ENCODE results near the gene SPOUT1. TPM values are rescaled to one million over a fixed set of nuclear protein-coding genes. Genes with fewer than 3 reads are reported as not detected.
A peak's percentile ranks its signal among the peaks of the same experiment; 100 is the strongest.

Gene SPOUT1, protein sequence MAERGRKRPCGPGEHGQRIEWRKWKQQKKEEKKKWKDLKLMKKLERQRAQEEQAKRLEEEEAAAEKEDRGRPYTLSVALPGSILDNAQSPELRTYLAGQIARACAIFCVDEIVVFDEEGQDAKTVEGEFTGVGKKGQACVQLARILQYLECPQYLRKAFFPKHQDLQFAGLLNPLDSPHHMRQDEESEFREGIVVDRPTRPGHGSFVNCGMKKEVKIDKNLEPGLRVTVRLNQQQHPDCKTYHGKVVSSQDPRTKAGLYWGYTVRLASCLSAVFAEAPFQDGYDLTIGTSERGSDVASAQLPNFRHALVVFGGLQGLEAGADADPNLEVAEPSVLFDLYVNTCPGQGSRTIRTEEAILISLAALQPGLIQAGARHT
- total RNA-seq (2016; rRNA removed; fragmentation: Illumina TruSeq; extraction: Trizol) (39.0 and 39.7 TPM in 2 replicates), polyA plus RNA-seq (2011; rRNA removed) (45.8 and 56.5 TPM in 2 replicates), polyA minus RNA-seq (2011; rRNA and poly(A)+ RNA removed; ENCODE audit: low replicate concordance) (84.6 and 145 TPM in 2 replicates), Bru-seq, nascent RNA (percentile 69 among the genes with signal in this experiment), BruChase-seq, experiment 1, labeled RNA remaining after a 6-hour chase (percentile 84 among the genes with signal in this experiment), BruChase-seq, experiment 2, labeled RNA remaining after a 2-hour chase (percentile 79 among the genes with signal in this experiment)
- 23.3 and 28.0 TPM in 2 replicates for total RNA-seq (2016; cell fraction: cytosol; rRNA removed; fragmentation: Illumina TruSeq; extraction: Trizol; ENCODE audit: low read depth)
- total RNA-seq (2016; cell fraction: insoluble cytoplasmic fraction; rRNA removed; fragmentation: Illumina TruSeq; extraction: Trizol) = 32.9 and 42.5 TPM in 2 replicates
- total RNA-seq (2016; cell fraction: membrane; rRNA removed; fragmentation: Illumina TruSeq; extraction: Trizol) = 13.5 and 14.0 TPM in 2 replicates
- total RNA-seq (2016; cell fraction: nucleus; rRNA removed; fragmentation: Illumina TruSeq; extraction: Trizol) = 19.1 and 26.6 TPM in 2 replicates
- polyA plus RNA-seq (2011; cell fraction: cytosol; rRNA removed) = 13.7 and 19.1 TPM in 2 replicates
- polyA plus RNA-seq (2011; cell fraction: nucleus; rRNA removed) = 341 and 371 TPM in 2 replicates
- polyA plus RNA-seq (2012) = 21.0 and 38.5 TPM in 2 replicates
- polyA plus RNA-seq (2016; cell fraction: cytosol; fragmentation: Illumina TruSeq; extraction: Trizol; ENCODE audit: low read depth) = 6.7 and 8.9 TPM in 2 replicates
- 46.4 and 46.6 TPM in 2 replicates for polyA plus RNA-seq (2016; cell fraction: insoluble cytoplasmic fraction; fragmentation: Illumina TruSeq; extraction: Trizol; ENCODE audit: low read depth)
- polyA plus RNA-seq (2016; cell fraction: membrane; fragmentation: Illumina TruSeq; extraction: Trizol; ENCODE audit: low read depth) = 11.8 and 11.9 TPM in 2 replicates
- 77.1 and 80.1 TPM in 2 replicates for polyA plus RNA-seq (2016; cell fraction: nucleus; fragmentation: Illumina TruSeq; extraction: Trizol; ENCODE audit: insufficient read depth, low read depth)
- polyA minus RNA-seq (2011; cell fraction: cytosol; rRNA and poly(A)+ RNA removed) = 7.4 and 11.6 TPM in 2 replicates
- polyA minus RNA-seq (2011; cell fraction: nucleus; rRNA and poly(A)+ RNA removed) = 24.6 and 26.2 TPM in 2 replicates
- long read RNA-seq, experiment 1, full-length matches to known transcripts = 26 of 36 reads
- long read RNA-seq, experiment 1, partial matches to known transcripts = 3 of 36 reads
- long read RNA-seq, experiment 1, other reads (novel, unspliced or antisense) = 7 of 36 reads
- long read RNA-seq, experiment 2, full-length matches to known transcripts = 16 of 55 reads
- long read RNA-seq, experiment 2, partial matches to known transcripts = 10 of 55 reads
- long read RNA-seq, experiment 2, other reads (novel, unspliced or antisense) = 29 of 55 reads

DNA sequence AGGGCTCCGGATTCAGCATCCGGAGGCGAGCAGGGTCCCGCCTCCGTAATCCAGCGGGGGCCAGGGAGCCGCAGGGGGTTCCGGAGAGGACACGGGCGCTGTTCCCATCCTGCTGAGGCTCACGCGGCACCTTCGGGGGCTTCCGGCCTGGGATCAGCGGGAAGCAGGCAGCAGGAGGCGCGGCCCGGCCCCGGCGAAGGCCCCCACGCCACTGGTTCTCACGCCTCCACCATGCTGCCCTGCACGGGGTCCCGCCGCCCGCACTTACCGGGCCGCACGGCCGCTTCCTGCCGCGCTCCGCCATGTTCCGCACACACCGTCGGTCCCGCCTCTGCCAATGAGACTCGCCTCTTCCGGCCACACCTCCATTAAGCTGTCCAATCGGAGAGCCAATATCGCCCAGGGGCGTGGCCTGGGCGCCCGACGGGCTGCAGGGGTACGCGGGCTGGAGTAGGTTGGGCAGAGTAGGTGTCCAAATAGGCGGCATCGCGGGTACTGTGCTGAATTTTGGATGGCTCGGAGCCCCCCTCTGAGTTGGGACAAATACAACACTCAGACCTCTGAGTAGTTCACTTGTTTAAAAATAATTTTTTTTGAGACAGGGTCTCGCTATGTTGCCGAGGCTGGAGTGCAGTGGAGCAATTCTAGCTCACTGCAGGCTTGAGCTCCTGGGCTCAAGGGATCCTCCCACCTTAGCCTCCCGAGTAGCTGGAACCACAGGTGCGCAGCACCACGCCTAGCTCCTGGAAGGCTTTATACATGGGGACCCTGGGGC lies at the start of gene SPOUT1:
SPOUT1 (minus strand) TSS at position 318 of the 775 bp plus-strand sequence; CDS start at position 304, 14 bp downstream.
- Histone ChIP-seq H3K27ac (ENCODE audit: extremely low read length, insufficient read depth, low read length) (peak within 1 kb of the TSS; percentile 66), H3K4me1 (ENCODE audit: insufficient read depth, low read length) (peaks cover 22% of the 10 kb centered on the region), H3K9me3 (ENCODE audit: low read length) (no peaks in the 10 kb centered on the region), H2AFZ (ENCODE audit: low read length) (no peak within 1 kb of the TSS), H3K9ac (ENCODE audit: insufficient read depth, low read depth, low read length) (peak within 1 kb of the TSS; percentile 81), H3K79me2 (ENCODE audit: insufficient read depth, low read length) (peaks cover 10% of the 10 kb centered on the region), H3K4me2 (ENCODE audit: low read depth, low read length) (peak within 1 kb of the TSS; percentile 84), H3K36me3 (replicated peaks in 1 of 2; ENCODE audit: control insufficient read depth in 1 of 2, insufficient read depth in 2 of 2, low read length in 2 of 2) (peaks cover 17 to 38% of the 10 kb centered on the region in 2 experiments; a peak in 4 of 5 replicates), H3K4me3 (replicated peaks in 1 of 3; ENCODE audit: insufficient read depth in 1 of 3, low read depth in 2 of 3, low read length in 3 of 3) (peak within 1 kb of the TSS; percentile 75 to 86 (median 78)), H4K20me1 (ENCODE audit: insufficient read depth, low read length) (no peaks in the 10 kb centered on the region), H3K27me3 (ENCODE audit: control insufficient read depth in 1 of 2, insufficient read depth in 2 of 2, low read length in 2 of 2) (no peaks in the 10 kb centered on the region)
- in situ Hi-C loops (cut with HindIII; ENCODE audit: extremely low pct_ligation_motif_present, low pct_unique_long_range_greater_than_20kb) = no loop called here
- FAIRE-seq (peak; percentile 92), ATAC-seq (peak; percentile 95), DNase-seq (ENCODE audit: low spot score) (peak; percentile 84)
- intact Hi-C loops (cut with micrococcal nuclease; ENCODE audit: unreplicated experiment) = no loop called here
- WGBS (ENCODE audit: low lambda C conversion rate) = 22% methylated on average over 9 of the region's 56 CpGs
- POLR2A ChIA-PET = interaction anchor here (0.8 to 2.0 kb wide), 16 partner anchors 9 to 251 kb away, joined by 3 to 46 read pairs (median 5); partner anchors contain the start of genes DOLPP1, ENDOG, NUP188 and SET
- CTCF ChIA-PET (ENCODE audit: low intra/inter-chr PET ratio, low total read pairs) = no interaction called here
- no TSS peak for BruUV-seq (replicated peaks)
- TF ChIP-seq ZBTB7A (CRISPR knock-in tag; IDR thresholded peaks at IDR 0.05) (no peak), ZNF777 (CRISPR knock-in tag; IDR thresholded peaks at IDR 0.05) (0 out of 2 replicates have a peak, but pooled peaks have one; percentile 53)
- TF ChIP-seq, protein P1, sequence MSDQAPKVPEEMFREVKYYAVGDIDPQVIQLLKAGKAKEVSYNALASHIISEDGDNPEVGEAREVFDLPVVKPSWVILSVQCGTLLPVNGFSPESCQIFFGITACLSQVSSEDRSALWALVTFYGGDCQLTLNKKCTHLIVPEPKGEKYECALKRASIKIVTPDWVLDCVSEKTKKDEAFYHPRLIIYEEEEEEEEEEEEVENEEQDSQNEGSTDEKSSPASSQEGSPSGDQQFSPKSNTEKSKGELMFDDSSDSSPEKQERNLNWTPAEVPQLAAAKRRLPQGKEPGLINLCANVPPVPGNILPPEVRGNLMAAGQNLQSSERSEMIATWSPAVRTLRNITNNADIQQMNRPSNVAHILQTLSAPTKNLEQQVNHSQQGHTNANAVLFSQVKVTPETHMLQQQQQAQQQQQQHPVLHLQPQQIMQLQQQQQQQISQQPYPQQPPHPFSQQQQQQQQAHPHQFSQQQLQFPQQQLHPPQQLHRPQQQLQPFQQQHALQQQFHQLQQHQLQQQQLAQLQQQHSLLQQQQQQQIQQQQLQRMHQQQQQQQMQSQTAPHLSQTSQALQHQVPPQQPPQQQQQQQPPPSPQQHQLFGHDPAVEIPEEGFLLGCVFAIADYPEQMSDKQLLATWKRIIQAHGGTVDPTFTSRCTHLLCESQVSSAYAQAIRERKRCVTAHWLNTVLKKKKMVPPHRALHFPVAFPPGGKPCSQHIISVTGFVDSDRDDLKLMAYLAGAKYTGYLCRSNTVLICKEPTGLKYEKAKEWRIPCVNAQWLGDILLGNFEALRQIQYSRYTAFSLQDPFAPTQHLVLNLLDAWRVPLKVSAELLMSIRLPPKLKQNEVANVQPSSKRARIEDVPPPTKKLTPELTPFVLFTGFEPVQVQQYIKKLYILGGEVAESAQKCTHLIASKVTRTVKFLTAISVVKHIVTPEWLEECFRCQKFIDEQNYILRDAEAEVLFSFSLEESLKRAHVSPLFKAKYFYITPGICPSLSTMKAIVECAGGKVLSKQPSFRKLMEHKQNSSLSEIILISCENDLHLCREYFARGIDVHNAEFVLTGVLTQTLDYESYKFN (CRISPR knock-in tag; conservative IDR thresholded peaks at IDR 0.05) = peak; percentile 52
- TF ChIP-seq, protein P2, sequence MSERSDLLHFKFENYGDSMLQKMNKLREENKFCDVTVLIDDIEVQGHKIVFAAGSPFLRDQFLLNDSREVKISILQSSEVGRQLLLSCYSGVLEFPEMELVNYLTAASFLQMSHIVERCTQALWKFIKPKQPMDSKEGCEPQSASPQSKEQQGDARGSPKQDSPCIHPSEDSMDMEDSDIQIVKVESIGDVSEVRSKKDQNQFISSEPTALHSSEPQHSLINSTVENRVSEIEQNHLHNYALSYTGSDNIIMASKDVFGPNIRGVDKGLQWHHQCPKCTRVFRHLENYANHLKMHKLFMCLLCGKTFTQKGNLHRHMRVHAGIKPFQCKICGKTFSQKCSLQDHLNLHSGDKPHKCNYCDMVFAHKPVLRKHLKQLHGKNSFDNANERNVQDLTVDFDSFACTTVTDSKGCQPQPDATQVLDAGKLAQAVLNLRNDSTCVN (CRISPR knock-in tag; IDR thresholded peaks at IDR 0.05; ENCODE audit: borderline replicate concordance) = peak; percentile 28; the same call in 1 of the 2 replicates
- TF ChIP-seq, protein P3, sequence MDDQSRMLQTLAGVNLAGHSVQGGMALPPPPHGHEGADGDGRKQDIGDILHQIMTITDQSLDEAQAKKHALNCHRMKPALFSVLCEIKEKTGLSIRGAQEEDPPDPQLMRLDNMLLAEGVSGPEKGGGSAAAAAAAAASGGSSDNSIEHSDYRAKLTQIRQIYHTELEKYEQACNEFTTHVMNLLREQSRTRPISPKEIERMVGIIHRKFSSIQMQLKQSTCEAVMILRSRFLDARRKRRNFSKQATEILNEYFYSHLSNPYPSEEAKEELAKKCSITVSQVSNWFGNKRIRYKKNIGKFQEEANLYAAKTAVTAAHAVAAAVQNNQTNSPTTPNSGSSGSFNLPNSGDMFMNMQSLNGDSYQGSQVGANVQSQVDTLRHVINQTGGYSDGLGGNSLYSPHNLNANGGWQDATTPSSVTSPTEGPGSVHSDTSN (CRISPR knock-in tag; IDR thresholded peaks at IDR 0.05; ENCODE audit: borderline replicate concordance) = 0 out of 2 replicates have a peak, but pooled peaks have one; percentile 44
- TF ChIP-seq, protein P4, sequence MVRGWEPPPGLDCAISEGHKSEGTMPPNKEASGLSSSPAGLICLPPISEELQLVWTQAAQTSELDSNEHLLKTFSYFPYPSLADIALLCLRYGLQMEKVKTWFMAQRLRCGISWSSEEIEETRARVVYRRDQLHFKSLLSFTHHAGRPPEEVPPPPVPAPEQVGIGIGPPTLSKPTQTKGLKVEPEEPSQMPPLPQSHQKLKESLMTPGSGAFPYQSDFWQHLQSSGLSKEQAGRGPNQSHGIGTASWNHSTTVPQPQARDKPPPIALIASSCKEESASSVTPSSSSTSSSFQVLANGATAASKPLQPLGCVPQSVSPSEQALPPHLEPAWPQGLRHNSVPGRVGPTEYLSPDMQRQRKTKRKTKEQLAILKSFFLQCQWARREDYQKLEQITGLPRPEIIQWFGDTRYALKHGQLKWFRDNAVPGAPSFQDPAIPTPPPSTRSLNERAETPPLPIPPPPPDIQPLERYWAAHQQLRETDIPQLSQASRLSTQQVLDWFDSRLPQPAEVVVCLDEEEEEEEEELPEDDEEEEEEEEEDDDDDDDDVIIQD (CRISPR knock-in tag; IDR thresholded peaks at IDR 0.05; ENCODE audit: low read depth) = peak; percentile 11; the same call in 1 of the 2 replicates
